Astrocyte of the spinal cord (primary cell): ENCODE data around the gene PRKCD.

Source experiments
- DNase-seq: peaks from one replicate; pipeline ENCODE4 v3.0.0; 2011; ENCODE audit warnings: low read depth, low spot score
- H3K4me3 ChIP-seq: 2 replicates; pipeline ENCODE4 v1.5.1; 2011; ENCODE audit warnings: low read depth, mild to moderate bottlenecking, low read length, moderate library complexity
- in situ Hi-C: cut with HindIII; loops from 2 replicates; pipeline ENCODE4 v1.10.0; 2017; ENCODE audit warnings: low sequenced_read_pairs
- TF ChIP-seq, protein P1 (sequence below): IDR thresholded peaks from 2 replicates; pipeline ENCODE4 v1.5.1; 2012; ENCODE audit warnings: low read depth, mild to moderate bottlenecking, low read length, inconsistent platforms

Gene PRKCD

DNA sequence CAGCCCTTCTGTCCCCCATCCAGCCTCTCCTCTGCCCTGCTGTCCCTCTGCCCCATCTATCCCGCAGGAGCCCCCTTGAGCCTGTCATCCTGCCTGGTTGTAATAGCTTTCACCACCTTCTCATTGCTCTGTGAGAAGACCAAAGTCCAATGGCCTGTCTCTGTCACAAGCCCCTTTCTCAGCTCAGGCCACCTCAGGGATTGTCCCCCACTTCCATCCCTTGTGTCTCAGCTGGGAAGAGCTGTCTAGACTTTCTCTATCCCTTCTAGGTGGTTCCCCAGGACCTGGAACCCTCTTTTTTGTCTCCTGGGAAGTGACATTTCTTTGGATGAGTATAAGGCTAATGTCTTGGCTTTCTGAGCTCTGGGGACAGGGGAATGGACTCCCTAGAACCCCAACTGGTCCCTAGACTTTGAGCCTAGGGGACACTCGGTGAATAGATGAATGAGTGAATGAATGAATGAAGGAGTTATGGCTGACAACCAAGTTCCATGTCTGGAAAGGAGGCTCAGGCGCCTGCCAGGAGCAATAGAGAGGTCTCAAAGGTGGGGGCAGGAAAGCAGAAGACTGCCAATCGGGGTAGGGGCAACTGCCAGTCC lies 849 bp upstream of the PRKCD start:
- in situ Hi-C loops: no loop called here

DNA sequence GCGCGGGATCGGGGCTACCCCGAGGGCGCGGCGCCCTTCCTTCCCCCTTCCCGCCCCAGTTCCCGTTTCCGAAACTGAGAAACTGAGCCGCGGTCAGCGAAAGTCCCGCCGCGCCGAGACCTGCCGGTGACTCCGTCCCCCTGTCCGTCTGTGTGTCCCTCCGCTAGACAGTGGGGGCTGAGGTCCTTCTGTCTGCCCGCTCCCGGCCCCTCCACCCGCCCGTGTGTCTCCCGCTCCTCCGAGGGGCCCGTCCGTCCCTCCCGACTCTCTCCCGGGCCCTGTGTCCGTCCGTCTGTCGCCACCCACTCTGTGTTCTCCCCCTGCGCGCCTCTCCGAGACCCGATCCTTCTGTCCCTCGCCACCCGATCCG lies 426 bp downstream of the PRKCD start:
- TF ChIP-seq, protein P1, sequence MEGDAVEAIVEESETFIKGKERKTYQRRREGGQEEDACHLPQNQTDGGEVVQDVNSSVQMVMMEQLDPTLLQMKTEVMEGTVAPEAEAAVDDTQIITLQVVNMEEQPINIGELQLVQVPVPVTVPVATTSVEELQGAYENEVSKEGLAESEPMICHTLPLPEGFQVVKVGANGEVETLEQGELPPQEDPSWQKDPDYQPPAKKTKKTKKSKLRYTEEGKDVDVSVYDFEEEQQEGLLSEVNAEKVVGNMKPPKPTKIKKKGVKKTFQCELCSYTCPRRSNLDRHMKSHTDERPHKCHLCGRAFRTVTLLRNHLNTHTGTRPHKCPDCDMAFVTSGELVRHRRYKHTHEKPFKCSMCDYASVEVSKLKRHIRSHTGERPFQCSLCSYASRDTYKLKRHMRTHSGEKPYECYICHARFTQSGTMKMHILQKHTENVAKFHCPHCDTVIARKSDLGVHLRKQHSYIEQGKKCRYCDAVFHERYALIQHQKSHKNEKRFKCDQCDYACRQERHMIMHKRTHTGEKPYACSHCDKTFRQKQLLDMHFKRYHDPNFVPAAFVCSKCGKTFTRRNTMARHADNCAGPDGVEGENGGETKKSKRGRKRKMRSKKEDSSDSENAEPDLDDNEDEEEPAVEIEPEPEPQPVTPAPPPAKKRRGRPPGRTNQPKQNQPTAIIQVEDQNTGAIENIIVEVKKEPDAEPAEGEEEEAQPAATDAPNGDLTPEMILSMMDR: no peak
- no peak for DNase-seq
- peak overlapping the region; percentile 80 for H3K4me3 ChIP-seq
- in situ Hi-C loops: no loop called here

More for the DNA sequence above, 849 bp upstream of the PRKCD start:
- DNase-seq: no peak
- TF ChIP-seq, protein P1: peak; percentile 43
- H3K4me3 ChIP-seq: peak overlapping the region; percentile 80

DNA sequence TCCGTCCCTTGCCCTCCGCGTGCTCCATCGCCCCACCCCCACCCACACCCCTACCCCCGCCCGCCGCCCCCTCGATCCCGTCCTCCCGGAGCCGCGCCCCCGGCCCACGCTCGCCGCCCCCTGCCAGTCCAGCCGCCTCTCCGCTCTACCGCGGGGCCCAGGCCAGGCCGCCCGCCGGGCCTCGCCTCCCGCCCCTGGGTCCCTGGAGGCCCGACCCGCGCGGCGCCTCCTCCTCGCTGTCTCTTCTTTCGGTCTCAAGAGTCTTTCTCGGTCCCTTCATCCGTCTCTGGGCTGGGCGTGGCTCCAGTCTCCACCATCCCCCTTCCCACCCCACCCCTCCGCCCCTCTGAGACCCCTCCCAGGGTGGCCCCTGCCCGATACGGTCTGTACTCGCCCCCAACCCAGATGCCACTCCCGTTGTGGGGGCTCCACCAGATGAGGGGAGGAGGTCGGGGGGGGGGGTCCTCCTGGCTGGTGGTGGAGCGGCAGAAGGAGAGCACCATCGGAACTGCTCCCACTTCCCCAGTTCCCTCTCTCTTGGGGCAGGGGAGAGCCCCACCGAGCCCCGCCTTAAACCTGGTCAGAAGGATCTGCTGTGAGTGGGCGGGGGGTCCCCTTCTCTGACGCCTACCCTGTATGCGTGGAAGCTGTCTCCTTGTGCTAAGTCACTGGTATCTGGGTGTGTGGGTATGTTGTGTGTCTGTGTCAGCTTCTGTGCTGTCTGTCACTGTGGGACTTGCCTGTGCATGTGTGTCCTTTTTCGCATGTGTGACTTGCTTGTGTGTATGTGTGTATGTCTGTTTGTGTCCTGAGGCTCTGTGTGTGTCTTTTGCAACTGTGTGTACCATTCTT lies 1.0 kb downstream of the PRKCD start:
- in situ Hi-C loops: no loop called here
- H3K4me3 ChIP-seq: peak overlapping the region; percentile 80
- peak; percentile 11 for DNase-seq
- TF ChIP-seq, protein P1: no peak

DNA sequence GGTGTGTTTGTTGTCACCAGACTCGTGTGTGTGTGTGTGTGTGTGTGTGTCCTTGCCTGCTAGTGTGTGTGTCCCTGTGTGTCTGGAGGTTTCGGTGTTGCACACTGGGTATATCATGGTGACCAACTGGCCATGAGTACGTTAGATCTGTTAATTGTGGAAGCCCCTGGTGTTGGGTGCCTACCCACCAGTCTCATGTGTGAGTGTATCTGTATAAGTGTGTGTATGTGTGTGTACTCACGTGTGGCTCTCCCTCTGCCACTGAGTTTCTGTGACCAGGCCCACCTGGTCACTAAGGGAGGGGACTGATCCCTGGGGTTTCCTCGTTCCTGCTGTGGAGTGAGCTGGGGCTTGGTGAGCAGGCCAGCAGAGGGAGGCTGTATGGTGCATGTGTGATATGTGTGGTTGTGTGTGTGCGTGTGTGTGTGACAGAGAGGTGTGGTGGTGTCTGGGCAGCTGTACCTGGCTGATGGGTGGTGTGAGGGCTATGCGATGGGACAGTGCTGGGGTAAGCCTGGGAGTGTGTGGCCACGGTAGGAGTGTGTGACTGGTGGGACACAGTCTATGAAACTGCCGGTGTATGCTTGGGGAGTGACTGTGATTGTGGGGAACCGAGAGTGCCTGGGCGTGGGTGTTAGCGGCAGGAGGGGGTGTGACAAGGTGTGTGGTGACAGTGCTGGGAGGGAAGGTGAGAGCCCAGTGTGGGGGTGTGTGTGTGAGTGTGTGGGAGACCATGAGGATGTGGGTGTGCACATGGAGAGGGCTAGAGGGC lies 1.8 kb downstream of the PRKCD start:
- in situ Hi-C loops: no loop called here

DNA sequence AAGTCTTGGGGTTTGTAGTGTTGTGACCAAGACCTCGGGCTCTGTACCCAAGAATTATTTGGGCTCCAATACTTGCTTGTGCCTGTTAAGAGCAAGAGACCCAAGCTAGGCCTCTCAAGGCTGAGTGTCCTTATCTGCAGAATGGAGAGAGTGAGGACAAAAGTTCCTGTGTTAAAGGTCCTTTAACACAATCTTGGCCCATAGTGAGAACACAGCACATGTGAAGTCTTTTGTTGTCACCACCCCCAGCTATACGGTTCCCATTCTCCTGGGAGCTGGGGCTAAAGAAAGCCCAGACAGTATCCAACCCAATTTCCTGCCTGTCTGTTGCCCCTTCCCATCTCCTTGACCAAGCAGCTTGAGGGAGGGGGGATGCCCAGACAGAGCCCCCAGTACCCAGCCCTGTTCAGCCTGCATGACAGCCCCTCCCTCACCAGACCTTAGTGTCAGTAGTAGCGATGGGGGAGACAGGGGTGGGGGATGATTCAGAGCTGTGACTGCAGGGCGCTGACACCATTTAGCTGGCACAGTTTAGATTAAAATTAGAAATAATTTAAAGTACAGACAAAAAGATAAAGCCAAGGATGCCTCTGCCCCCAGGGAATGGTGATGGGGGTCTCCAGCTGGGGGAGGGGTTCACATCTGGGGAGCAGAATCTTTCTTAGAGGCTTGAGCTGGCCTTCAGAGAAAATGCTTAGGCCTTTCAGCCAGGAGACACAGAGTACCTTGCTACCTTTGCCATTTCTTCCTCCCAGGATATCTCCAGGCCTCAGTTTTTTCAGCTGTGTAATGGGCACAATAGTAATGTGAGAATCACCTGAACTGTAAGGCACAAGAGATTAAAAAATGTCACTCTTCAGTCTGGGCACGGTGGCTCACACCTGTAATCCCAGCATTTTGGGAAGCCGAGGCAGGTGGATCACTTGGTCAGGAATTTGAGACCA lies 2.7 kb downstream of the PRKCD start:
- in situ Hi-C loops: no loop called here
- DNase-seq: no peak
- TF ChIP-seq, protein P1: no peak
- no peak overlapping the region for H3K4me3 ChIP-seq

More for the DNA sequence above, 1.8 kb downstream of the PRKCD start:
- peak overlapping the region; percentile 80 for H3K4me3 ChIP-seq
- DNase-seq: no peak
- TF ChIP-seq, protein P1: no peak

DNA sequence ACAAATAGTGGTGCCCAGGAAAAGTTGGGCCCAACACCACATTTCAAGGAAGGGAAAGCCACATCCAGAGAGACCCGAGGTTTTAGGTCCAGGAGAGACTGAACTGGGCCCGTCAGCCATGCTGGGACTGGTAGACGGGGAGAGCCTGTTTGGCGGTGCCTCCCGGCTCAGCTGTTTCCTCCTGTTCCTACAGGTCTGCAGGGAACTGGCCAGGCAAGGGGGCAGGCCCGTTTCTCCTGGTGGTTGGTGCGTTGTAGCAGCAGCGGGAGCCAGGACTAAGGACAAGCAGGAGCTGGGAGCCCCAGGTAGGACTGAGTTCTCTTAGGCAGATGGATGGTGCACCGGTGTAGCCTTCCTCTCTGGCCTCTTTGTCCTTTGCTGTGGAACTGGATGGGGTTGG lies 3.9 kb downstream of the PRKCD start:
- no peak overlapping the region for H3K4me3 ChIP-seq
- no peak for DNase-seq
- TF ChIP-seq, protein P1: no peak
- in situ Hi-C loops: no loop called here
